Peyer's patch (tissue), 4 donors: ENCODE measurements around the gene C1QTNF6. TPM values are rescaled to one million over a fixed set of nuclear protein-coding genes. Genes with fewer than 3 reads are reported as not detected.

Experiments used
- DNase-seq, 3 donors: peaks; one replicate each; pipeline ENCODE4 v3.0.0-alpha.2; 2017 to 2019
- H3K27ac ChIP-seq, 4 donors: fragments of 200-600 bp; sonication (generic); one replicate each; pipeline ENCODE4 v1.5.1; 2016 to 2019
- H3K27me3 ChIP-seq, 2 donors: fragments of 200-600 bp; sonication (generic); one replicate each; pipeline ENCODE4 v1.5.1; 2019
- H3K36me3 ChIP-seq, 3 donors: fragments of 200-600 bp; sonication (generic); one replicate each; pipeline ENCODE4 v1.5.1; 2016 to 2019
- H3K4me1 ChIP-seq, 4 donors: fragments of 200-600 bp; sonication (generic); one replicate each; pipeline ENCODE4 v1.5.1; 2016 to 2019
- H3K4me3 ChIP-seq, 4 donors: fragments of 200-600 bp; sonication (generic); 1 replicate in 3 of 4; 2 replicates in 1 of 4; pipeline ENCODE4 v1.5.1; 2016 to 2019; ENCODE audit warnings: mild to moderate bottlenecking in 1 of 4
- H3K9me3 ChIP-seq, 4 donors: fragments of 200-600 bp; sonication (generic); one replicate each; pipeline ENCODE4 v1.5.1; 2016 to 2019; ENCODE audit warnings: mild to moderate bottlenecking in 1 of 4
- CTCF ChIP-seq, 6 experiments: fragments of 450-650 bp in 4 of 6; fragments of 200-600 bp in 2 of 6; sonication (generic) in 1 of 6; IDR thresholded peaks; one replicate each; pipeline ENCODE4 v1.5.1; 2017 to 2019; ENCODE audit warnings: antibody characterized with exemption in 6 of 6, mild to moderate bottlenecking in 3 of 6, moderate library complexity in 1 of 6
- POLR2A ChIP-seq, 2 donors: fragments of 450-650 bp; IDR thresholded peaks; one replicate each; pipeline ENCODE4 v1.5.1; 2017; ENCODE audit warnings: antibody characterized with exemption in 2 of 2, mild to moderate bottlenecking in 2 of 2, moderate library complexity in 2 of 2
- total RNA-seq, 4 donors: library from RNA; depleted of rRNA; stranded (reverse); fragments of >200 nt; gene quantifications; one replicate each; pipeline ENCODE4 v1.1.0, GENCODE V29; 2016

C1QTNF6 gene
- total RNA-seq, 4 donors from 2014 or later = 3.9 to 9.4 (median 5.9) TPM

DNA sequence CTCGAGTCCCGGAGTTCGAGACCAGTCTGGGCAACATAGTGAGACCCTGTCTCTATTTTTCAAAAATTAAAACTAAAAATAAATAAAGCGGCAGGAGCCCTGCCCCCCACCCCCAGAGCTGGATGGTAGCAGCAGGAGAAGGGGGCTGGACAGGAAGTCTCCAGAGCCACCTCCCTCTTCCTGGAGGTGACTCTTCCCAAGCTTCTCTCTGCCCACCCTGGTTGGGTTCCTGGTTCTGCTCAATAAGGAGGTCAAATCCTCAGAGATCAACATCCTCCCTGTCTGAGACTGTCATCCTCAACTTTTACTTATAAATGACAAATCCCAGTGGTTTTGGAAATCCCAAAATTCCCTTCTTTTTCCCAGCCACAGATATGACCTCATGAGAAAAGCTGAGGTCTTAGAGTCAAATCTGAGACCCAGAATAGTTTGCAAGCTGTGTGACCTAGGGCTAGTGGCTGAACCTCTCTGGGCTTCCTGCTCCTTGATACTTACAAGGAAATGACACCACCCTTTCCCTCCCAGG is 987 bp downstream of the C1QTNF6 start:
- no peak overlapping the region for H3K4me3 ChIP-seq
- no peak for TF ChIP-seq POLR2A (IDR thresholded peaks at IDR 0.05)
- no peak for TF ChIP-seq CTCF (IDR thresholded peaks at IDR 0.05)
- H3K4me1 ChIP-seq = peaks cover 0 to 25% (median 8%) of the 10 kb centered on the region in 4 donors
- peak overlapping the region; percentile 45 to 81 (median 64) for H3K27ac ChIP-seq
- no peaks in the 10 kb centered on the region for H3K27me3 ChIP-seq
- no peaks in the 10 kb centered on the region for H3K36me3 ChIP-seq
- peak in 2 of 3 donors; percentile 29 to 41 for DNase-seq
- H3K9me3 ChIP-seq = no peaks in the 10 kb centered on the region

DNA sequence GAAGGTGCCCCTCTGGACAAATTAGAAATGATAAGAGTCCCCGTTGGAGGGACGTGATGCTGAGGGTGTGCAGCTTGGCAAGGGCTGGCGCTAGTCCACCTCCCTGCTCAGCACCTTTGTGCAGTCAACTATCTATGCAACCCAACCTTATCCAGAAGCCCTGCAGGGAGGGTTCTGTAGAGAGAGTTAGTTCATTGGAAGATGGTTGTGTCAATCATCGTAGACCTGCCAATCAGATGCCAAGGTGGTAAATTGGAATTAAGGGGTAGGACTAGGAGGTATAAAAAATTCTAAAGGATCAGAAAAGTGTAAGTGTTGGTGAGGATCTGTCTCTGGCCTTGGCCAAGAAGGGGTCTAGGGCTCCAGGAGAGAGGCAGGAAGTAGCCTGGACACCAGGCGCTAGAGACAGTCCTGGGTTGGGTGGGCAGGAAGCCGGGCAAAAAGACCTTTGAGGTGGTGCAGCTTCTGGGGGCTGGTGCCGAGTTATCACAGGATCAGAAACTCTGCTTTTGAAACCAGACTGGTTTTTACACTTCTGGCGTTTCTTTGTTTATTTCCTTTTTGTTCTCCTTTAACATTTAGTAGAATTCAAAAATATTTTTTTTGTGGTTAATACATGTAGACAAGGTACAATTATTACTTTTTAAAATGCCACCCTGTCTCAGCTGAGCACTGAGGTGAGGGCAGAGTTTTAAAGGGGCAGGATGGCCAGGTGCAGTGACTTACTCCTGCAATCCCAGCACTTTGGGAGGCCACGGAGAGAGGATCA is 1.6 kb downstream of the C1QTNF6 start:
- H3K4me1 ChIP-seq = peaks cover 0 to 25% (median 8%) of the 10 kb centered on the region in 4 donors
- peak overlapping the region; percentile 45 to 81 (median 60) for H3K27ac ChIP-seq
- no peaks in the 10 kb centered on the region for H3K36me3 ChIP-seq
- TF ChIP-seq CTCF (IDR thresholded peaks at IDR 0.05) = no peak
- TF ChIP-seq POLR2A (IDR thresholded peaks at IDR 0.05) = no peak
- no peaks in the 10 kb centered on the region for H3K27me3 ChIP-seq
- no peak overlapping the region for H3K4me3 ChIP-seq
- peak in 2 of 3 donors; percentile 47 to 58 for DNase-seq
- H3K9me3 ChIP-seq = no peaks in the 10 kb centered on the region

- no peaks in the 10 kb centered on the region for H3K36me3 ChIP-seq
- no peak for TF ChIP-seq CTCF (IDR thresholded peaks at IDR 0.05)
- TF ChIP-seq POLR2A (IDR thresholded peaks at IDR 0.05) = no peak
- no peak overlapping the region for H3K4me3 ChIP-seq
- H3K4me1 ChIP-seq = peaks cover 0 to 25% (median 8%) of the 10 kb centered on the region in 4 donors
- H3K27me3 ChIP-seq = no peaks in the 10 kb centered on the region
- peak in 2 of 3 donors; percentile 37 to 43 for DNase-seq
- no peaks in the 10 kb centered on the region for H3K9me3 ChIP-seq
- peak overlapping the region in 1 of 4 donors; percentile 55 for H3K27ac ChIP-seq
Measured at GRCh38 chr22:37185646-37186227, 2.3 kb downstream of the C1QTNF6 start.

DNA sequence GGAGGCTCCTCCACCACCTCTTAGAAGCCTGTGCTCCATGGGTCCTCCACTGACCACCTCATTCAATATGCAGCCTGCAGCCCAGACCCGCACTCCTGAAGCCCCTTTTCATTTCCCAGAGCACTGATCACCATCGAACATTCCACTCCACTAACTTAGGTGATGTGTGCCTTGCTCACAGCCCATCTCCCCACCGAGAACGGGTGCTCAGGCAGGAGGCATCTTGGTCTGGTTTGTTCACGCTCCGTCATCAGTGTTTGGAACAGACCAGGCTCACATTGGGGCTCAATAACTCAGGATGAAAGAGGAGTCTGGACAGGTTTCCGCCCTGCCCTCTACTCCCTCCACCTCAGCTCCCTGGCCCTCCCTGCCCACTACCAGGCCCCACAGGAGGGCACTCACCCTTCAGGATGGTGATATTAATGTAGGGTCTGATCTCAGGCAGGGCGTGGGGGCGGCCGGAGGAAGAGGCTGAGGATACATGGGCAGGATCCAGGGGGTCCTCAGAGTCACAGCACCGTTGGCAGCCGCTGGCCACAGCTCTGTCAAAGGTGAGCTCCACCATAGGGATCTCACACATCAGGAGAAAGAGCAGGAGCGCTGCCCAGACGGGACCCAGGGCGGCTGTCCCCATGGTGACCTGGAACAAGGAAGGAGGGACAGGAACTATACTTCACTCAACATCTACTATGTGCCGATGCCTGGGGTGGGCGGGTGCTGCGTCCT is 3.1 kb downstream of the C1QTNF6 start:
- no peaks in the 10 kb centered on the region for H3K36me3 ChIP-seq
- DNase-seq = peak in 2 of 3 donors; percentile 27 to 42
- TF ChIP-seq POLR2A (IDR thresholded peaks at IDR 0.05) = no peak
- no peak for TF ChIP-seq CTCF (IDR thresholded peaks at IDR 0.05)
- no peak overlapping the region for H3K27ac ChIP-seq
- H3K27me3 ChIP-seq = no peaks in the 10 kb centered on the region
- H3K4me3 ChIP-seq = no peak overlapping the region
- H3K4me1 ChIP-seq = peaks cover 0 to 30% (median 8%) of the 10 kb centered on the region in 4 donors
- H3K9me3 ChIP-seq = no peaks in the 10 kb centered on the region

DNA sequence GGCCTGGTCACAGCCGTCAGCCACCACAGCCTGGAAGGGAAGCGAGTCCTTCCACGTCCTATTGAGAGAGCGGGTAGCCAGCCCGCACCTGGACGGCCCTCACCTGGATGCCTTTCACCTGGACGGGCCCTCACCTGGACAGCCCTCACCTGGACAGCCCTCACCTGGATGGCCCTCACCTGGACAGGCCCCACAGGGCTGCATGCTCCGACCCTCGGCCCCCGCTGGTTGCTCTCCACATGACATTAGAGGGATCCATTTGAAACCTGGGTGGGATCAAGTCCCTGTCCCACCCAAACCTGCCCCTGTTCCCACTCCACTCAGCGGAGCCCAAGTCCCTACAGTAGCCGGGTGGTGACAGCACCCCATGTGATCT is 3.7 kb downstream of the C1QTNF6 start:
- Histone ChIP-seq H3K4me3 (no peak overlapping the region), H3K27me3 (no peaks in the 10 kb centered on the region), H3K4me1 (peaks cover 0 to 36% (median 8%) of the 10 kb centered on the region in 4 donors), H3K36me3 (no peaks in the 10 kb centered on the region), H3K27ac (no peak overlapping the region), H3K9me3 (no peaks in the 10 kb centered on the region)
- DNase-seq = peak in 2 of 3 donors; percentile 40 to 43
- TF ChIP-seq POLR2A (IDR thresholded peaks at IDR 0.05) = no peak
- TF ChIP-seq CTCF (IDR thresholded peaks at IDR 0.05) = no peak
